T-helper 2 cell (primary cell): ENCODE results near the gene MED12L.

ENCODE experiments used
- DNase-seq, 5 experiments: peaks; one replicate each; pipeline versions ENCODE4 v3.0.0 to v3.0.0-alpha.2; 2012 to 2022

Gene MED12L

GRCh38 chr3:151426341-151426657, 340.8 kb downstream of the MED12L start:
- DNase-seq, result no peak

DNA sequence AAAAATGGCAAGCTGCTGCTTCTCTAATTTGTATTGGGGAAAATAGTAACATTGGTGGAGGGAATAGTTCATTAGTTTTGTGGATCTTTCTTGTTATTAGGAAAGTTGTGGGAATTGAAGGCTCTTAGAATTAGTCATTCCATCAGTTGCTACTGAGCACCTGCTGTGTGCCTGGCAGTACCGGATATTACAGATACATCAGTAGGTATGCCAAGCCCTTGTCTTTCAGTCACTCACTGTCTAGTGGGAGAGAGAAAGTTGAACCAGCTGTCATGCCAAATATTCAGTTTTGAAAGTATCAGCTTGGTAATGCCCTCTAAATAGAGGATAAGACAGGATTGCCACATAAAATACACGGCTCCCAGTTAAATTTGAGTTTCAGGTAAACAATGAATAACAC, 342.9 kb downstream of the MED12L start:
- DNase-seq, result no peak

DNA sequence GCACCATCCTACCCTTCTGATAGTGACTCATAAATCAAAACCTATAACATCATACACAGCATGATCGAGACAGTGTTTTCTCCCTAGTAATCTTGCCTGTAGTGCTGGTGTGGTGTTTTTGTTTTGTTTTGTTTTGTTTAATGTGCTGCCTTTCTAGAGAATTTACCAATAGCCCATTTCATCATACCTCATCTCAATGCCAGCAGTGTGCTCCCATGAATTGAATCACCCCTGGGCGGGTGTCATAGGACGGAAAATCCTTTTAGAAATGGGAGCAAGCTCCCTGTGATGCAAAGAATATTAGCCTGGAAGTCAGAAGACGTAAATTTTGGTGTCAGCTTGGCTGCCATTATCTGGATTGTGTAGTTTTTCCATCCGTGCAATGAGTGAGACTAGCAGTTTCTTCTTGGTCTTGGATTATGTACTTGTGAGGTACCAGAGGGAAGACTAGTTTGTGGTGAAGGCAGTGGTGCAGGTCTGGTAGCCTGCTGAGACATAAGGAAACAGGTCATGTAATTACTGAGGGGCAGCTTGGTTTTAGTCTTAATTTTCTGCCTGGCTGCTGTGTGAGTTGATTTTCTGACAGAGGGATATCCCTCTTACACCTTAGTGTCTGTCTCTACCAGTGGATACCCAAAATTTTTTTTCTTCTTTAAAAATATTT, 345.5 kb downstream of the MED12L start:
- no peak for DNase-seq

DNA sequence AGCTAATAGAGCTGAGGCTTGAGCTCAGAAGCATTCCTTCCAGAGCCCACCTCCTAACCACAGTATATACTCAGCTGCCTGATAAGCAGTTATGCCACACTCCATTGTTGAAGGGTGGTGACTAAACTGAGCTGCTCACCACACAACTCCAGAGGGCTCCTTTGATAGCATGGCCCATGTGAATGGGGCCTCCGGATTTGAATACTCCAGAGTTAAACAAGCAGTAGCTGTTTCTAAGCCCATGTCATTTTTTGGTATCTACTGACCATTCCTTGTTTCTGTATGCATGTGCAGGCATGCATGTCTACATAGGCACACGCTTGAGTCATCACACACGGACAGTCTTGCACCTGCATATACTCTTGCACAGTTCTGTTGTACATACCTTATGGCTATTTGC, 346.5 kb downstream of the MED12L start:
- DNase-seq, result no peak

DNA sequence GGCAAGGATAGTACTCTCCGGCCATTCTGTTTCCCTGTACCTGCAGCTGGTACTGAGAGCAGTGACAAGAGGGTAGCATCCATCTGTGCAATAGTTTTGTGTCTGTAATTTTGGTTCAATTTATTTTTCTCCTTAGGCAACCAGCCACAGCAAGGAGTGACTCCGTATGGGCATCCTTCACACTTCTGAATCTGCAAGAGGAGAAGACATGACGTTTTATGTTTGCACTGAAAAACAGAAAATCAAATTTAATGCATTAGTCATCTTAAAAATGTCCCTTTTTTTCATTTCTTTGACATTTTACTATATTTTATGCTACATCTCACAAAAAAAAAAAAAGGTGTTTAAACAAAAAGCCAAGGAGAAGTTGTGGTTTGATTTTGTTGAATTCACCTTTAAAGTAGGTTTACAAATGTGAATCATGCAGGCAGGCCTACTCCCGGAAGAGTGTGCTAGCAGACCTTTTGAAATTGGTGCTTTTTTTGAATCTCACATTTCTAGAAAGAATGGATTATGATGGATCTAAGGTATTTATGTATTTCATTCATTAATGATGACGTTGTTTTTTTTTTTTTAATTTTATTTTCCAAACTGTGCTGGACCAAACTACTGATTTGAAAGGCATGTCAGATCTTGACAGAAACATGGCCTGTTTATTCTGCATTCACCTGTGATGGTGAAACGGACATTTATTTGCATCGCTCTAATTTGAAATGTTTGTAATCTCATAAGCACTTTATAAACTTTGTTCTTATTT, 347.3 kb downstream of the MED12L start:
- DNase-seq, result no peak

GRCh38 chr3:151434151-151434890, 348.9 kb downstream of the MED12L start:
- no peak for DNase-seq

GRCh38 chr3:151436675-151437446, 351.4 kb downstream of the MED12L start:
- no peak for DNase-seq

- no peak for DNase-seq
These were observed 352.4 kb downstream of the MED12L start for GRCh38 chr3:151437906-151438305.

- DNase-seq, result peak in 1 of 5 experiments; percentile 40
These were observed 354.2 kb downstream of the MED12L start for GRCh38 chr3:151439652-151440125.

GRCh38 chr3:151440940-151441339, 355.5 kb downstream of the MED12L start:
- no peak for DNase-seq

DNA sequence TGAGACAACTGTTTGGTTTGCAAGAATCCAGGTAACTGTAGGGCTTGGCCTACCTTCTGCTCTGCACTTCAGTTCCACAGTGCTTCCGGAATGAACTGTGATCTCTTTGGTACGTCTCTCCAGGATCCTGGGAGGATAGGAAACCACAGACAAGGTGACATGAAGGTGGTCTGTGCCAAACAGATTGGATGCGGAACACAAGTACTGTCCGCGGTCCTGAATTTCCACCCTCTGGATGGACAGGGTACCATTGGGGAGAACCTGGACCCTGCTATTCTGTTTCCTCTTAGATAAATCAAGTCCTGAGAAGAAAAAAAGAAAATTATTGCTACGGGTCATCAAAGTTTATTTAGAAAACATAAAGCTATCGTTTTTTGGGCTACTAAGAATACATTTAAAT, 358.1 kb downstream of the MED12L start:
- DNase-seq, result no peak

DNA sequence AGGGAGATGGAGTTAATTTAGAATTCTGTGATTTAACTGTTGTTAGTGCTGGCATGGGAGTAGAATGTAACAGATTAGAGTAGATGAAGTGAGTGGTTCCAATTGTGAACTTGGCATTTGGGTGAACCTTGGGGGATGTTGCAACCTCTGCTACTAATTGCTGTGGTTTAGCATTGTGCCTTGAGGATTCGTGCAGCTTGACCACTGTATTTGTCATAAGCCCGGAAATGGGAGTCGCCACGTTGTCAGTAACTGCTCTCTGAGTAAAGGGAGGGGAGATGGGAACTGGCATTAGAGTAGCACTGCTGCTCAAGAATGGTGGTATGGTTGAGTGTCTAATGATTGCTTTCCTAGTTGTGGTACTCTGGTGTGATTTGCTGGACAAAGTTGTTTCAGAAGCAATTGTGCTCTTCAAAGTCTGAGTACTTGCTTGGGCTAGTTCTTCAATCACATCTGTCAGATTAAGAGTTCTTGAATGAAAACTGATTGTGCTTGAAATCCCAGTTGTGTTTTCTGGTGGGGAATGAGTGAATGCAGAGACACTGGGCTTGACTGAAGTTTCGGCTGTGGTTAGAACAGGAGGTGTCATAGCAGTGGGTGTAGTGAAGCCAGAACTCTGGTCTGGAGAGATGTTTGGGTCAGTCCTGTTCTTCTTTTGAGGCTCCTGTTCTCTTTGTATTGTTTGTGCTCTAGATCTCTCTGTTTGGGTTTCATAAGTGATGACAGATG, 360.0 kb downstream of the MED12L start:
- DNase-seq, result no peak

DNA sequence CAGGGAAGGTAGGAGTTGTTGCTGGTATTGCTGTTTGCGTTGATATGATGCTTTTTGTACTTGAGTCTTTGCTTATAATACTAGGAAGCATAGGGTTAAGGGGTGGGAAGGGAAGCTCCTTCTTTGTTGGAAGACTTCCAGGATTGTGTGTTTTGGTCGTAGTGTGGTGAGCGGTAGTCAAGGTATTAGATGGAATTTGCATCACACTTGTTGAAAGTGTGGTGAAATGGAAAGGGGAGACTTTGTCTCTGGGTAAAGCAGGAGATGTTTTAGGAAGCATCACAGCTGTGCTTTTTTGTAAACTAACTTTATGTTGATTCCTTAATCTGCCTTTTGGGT, 360.5 kb downstream of the MED12L start:
- no peak for DNase-seq

DNA sequence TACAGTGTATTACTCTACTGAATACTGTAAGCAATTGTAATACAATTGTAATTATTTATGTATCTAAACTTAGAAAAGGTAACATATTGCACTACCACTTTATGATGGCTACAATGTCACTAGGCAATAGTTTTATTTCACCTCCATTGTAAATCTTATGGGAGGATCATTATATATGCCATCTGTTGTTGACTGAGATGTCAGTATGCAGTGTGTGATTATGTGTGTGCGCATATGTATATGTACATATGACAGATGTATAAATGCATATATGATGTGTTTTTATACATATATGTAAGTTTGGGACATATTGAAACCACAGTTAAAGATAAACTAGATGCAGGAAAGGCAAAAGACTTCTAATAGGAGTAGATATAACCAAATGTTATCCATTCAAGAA, 366.9 kb downstream of the MED12L start:
- DNase-seq, result no peak

GRCh38 chr3:151452841-151453240, 367.4 kb downstream of the MED12L start:
- DNase-seq, result no peak

DNA sequence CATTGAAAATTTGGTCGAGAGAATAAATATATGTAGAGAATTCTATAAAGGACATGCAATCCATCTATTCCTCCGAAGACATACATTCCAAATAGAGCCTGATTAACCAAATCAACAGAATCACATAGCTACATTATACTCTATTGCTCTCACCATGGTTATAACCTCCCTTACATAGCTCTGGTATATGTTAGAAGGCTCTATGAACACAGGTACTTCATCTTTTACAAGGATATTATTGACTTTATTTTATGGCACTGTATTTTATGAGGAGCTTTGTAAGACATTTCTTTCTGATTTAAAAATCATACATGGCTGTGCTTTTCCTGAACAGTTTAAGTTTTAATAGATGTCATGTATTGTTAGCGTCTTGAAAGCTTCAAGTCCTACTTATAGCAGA, 370.6 kb downstream of the MED12L start:
- DNase-seq, result no peak

DNA sequence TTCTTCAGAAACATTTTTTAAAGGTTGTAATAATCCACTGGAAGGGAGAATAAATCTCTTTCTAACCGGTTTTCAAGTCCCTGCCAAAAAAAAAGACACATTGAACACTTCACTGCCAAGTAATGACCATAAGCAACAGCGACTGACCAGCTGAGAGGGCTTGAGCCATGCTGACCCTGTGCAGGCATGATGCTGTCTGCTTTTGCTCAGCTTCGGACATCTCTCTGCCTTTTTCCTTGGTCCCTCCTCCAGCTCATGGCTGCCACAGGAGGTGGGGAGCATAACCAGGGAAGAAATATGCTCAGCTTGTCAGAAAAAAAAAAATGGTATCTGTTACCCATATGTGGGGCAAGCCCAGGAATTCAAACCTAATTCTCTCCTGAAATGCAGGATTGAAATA, 373.9 kb downstream of the MED12L start:
- no peak for DNase-seq

DNA sequence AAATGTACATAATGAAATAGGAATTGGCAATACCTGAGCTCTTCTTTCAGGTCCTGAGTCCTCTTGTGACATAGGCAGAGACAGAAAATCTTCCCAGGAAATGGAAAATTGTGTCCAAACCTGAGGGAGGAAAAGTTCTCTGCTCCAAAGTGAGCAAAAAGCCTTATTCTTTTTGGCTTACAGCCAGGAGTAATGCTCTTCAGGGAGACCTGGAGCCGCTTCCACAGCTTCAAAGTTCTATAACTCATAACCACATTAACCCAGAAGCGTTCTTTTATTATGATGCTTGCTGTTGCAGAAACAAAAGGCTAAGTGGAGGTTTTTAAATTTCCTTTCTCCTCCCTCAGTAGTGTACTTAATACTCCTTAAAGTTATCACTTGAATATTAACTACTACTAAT, 374.8 kb downstream of the MED12L start:
- no peak for DNase-seq

DNA sequence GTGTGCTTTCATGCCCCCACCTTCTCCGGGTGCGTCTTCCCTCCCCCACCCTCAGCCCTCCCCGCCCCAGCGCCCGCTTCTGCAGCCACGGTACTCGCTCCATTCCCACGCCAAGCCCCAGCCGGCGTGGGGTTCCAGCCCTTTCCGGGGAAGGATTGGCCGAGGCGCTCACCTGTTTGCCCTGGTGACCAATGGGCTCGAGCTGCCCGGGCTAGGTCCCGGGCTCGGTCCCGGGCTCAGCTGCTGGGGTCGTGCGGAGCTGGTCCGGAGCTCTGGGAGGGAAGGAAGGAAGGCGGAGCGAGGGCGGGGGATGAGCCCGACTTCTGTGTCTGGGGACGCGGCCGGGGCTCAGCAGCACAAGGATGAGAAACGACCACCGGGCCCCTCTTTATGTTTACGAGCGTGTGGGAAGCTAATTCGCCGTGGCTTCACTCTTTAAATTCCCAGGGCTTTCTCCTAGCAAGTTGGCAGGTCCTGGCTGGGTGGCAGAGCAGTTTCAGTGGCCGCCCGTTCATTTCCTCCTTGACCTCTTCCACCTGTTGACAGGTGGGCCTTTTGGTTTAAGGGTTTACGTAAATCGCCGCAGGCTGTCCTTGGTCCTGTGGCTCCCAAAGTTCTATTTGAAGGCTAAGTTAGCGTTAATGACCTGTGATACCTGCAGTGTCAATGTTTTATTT, 375.4 kb downstream of the MED12L start, which contains the start of gene IGSF10:
IGSF10 (minus strand) TSS at position 288 of the 677 bp plus-strand sequence. CDS start 2,352 bp downstream, outside the sequence.
- DNase-seq, result no peak

DNA sequence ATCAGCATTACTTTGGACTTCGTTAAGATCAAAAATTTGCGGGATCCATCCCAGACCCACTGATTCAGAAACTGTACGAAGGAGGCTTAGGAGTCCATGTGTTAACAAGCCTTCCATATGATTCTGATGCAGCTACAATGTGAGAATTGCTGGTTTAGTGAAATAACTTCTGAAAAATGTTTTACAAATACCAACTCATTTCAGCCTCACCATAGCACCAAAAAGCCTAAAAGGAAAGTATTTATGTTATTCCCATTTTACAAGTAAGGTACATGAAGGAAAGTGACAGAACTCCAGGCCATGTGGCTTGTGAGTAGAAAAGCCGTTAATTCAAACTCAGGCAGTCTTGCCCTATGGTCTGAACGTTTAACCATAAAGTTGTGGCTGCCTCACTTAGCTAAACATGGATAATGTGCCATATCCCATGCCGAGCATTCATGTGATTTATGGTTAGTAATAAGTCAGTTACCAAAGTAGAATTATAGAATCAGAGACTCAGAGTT, 376.9 kb downstream of the MED12L start:
- no peak for DNase-seq

DNA sequence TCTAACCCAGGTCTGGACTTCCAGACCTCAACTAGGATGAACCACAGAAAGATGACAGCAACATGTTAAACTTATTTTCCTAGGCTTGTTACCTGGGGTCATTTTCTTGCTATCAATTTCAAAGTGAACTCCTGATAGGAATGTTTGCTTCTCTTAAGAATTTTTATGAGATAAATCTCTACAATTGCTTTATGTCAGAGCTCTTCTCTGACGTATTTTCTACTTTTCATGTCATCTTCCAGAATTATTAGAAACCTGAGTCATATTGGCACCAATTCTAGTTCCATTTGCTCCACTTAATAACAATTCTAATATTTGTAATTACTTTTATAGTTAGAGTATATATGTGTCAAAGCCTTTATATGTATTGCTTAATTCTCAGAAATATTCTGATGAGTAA, 377.5 kb downstream of the MED12L start:
- no peak for DNase-seq

DNA sequence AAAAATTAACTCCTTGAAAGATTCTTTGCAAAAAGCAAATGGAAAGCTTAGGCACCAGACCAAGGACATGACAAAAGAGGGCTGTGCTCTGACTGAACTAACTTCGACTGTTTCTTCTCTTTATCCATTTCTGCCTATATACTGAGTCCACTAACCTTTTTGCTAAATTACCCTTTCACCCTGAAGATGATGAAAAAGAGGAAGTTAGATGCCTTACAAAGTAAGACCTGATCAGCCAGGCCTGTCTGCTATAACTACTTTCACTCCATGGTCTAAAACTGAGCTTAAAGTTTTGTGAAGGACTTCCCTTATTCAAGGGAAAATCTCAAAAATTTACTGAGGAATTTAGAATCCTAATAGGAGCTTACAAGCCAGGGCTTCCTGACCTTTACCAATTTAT, 381.6 kb downstream of the MED12L start:
- no peak for DNase-seq
